GM23338 (cell line): ENCODE results near the gene MTHFD1L. TPM values are rescaled to one million over a fixed set of nuclear protein-coding genes. Genes with fewer than 3 reads are reported as not detected.

Experiments used
- ATAC-seq: fragments of 200-7000 bp; cut with Tn5 transposase; 3 replicates; pipeline ENCODE4 v1.9.1; 2020
- DNase-seq: peaks from one replicate; pipeline ENCODE4 v3.0.0-alpha.2; 2015; ENCODE audit warnings: low spot score
- H2AFZ ChIP-seq: fragments of 200-600 bp; sonication (generic); 2 replicates; pipeline ENCODE4 v1.8.0; 2016; ENCODE audit warnings: antibody characterized with exemption, mild to moderate bottlenecking, moderate library complexity
- H3F3A ChIP-seq: fragments of 200-600 bp; sonication (generic); replicated peaks from 2 replicates; pipeline ENCODE4 v1.8.0; 2017; ENCODE audit warnings: antibody characterized with exemption, mixed run types, low read depth
- H3K27ac ChIP-seq: fragments of 200-600 bp; sonication (generic); 2 replicates; pipeline ENCODE4 v1.6.1; 2016; ENCODE audit warnings: low read depth
- H3K27me3 ChIP-seq: fragments of 200-600 bp; sonication (generic); 2 replicates; pipeline ENCODE4 v1.8.0; 2016; ENCODE audit warnings: mild to moderate bottlenecking, mixed run types, moderate library complexity; ENCODE audit not compliant: insufficient read depth
- H3K36me3 ChIP-seq: fragments of 200-600 bp; sonication (generic); 2 replicates; pipeline ENCODE4 v1.8.0; 2016; ENCODE audit warnings: mild to moderate bottlenecking; ENCODE audit not compliant: insufficient read depth
- H3K4me1 ChIP-seq: fragments of 200-600 bp; sonication (generic); 2 replicates; pipeline ENCODE4 v1.8.0; 2016; ENCODE audit warnings: mild to moderate bottlenecking, moderate library complexity; ENCODE audit not compliant: insufficient read depth
- H3K4me2 ChIP-seq: fragments of 200-600 bp; sonication (generic); 2 replicates; pipeline ENCODE4 v1.7.1; 2017; ENCODE audit warnings: mixed run types
- H3K4me3 ChIP-seq: fragments of 200-600 bp; sonication (generic); 2 replicates; pipeline ENCODE4 v1.6.1; 2016; ENCODE audit warnings: mixed run types
- H3K79me2 ChIP-seq: fragments of 200-600 bp; sonication (generic); replicated peaks from 2 replicates; pipeline ENCODE4 v1.8.0; 2017; ENCODE audit warnings: mild to moderate bottlenecking; ENCODE audit not compliant: insufficient read depth
- H3K9me2 ChIP-seq: fragments of 200-600 bp; sonication (generic); 2 replicates; pipeline ENCODE4 v1.8.0; 2017; ENCODE audit not compliant: insufficient read depth
- H4K20me1 ChIP-seq: fragments of 200-600 bp; sonication (generic); replicated peaks from 2 replicates; pipeline ENCODE4 v1.8.0; 2017; ENCODE audit warnings: mild to moderate bottlenecking; ENCODE audit not compliant: insufficient read depth
- H3K27ac Mint-ChIP-seq: 2 replicates; pipeline ENCODE4 v1.8.0; 2020; ENCODE audit warnings: inconsistent platforms, mild to moderate bottlenecking, moderate library complexity, mixed read lengths
- H3K27me3 Mint-ChIP-seq: 3 replicates; pipeline ENCODE4 v1.8.0; 2022; ENCODE audit warnings: low read depth, mild to moderate bottlenecking, moderate library complexity, mixed read lengths, inconsistent platforms; ENCODE audit not compliant: insufficient read depth, poor library complexity
- H3K36me3 Mint-ChIP-seq: 3 replicates; pipeline ENCODE4 v1.8.0; 2021; ENCODE audit warnings: low read depth, mild to moderate bottlenecking, inconsistent platforms, moderate library complexity, mixed read lengths
- H3K4me1 Mint-ChIP-seq: 3 replicates; pipeline ENCODE4 v1.8.0; 2020; ENCODE audit warnings: mild to moderate bottlenecking, inconsistent platforms, mixed read lengths
- H3K4me3 Mint-ChIP-seq: 3 replicates; pipeline ENCODE4 v1.8.0; 2021; ENCODE audit warnings: moderate library complexity, mild to moderate bottlenecking, inconsistent platforms, mixed read lengths
- H3K9me3 Mint-ChIP-seq: 3 replicates; pipeline ENCODE4 v1.8.0; 2020; ENCODE audit warnings: moderate library complexity, mild to moderate bottlenecking, inconsistent platforms, mixed read lengths
- CREB1 ChIP-seq: fragments of 250-450 bp; sonication (Bioruptor Pico); IDR thresholded peaks from 2 replicates; pipeline ENCODE4 v1.5.0; 2020; ENCODE audit warnings: low read depth, mild to moderate bottlenecking, moderate library complexity
- EZH2 ChIP-seq: fragments of 200-600 bp; sonication (generic); IDR thresholded peaks from one replicate; pipeline ENCODE4 v1.8.0; 2017; ENCODE audit warnings: antibody characterized with exemption, mild to moderate bottlenecking, low read depth; ENCODE audit not compliant: unreplicated experiment
- EZH2phosphoT487 ChIP-seq: fragments of 200-600 bp; sonication (generic); IDR thresholded peaks from one replicate; pipeline ENCODE4 v1.8.1; 2018; ENCODE audit warnings: antibody characterized with exemption; ENCODE audit not compliant: unreplicated experiment
- JUNB ChIP-seq: IDR thresholded peaks from one replicate; pipeline ENCODE4 v1.6.1; 2016; ENCODE audit warnings: antibody characterized with exemption; ENCODE audit not compliant: unreplicated experiment
- NANOG ChIP-seq: IDR thresholded peaks from 2 replicates; pipeline ENCODE4 v1.6.1; 2016; ENCODE audit warnings: antibody characterized with exemption, borderline replicate concordance
- POLR2AphosphoS5 ChIP-seq: IDR thresholded peaks from 2 replicates; pipeline ENCODE4 v1.6.1; 2016; ENCODE audit warnings: antibody characterized with exemption, low read depth
- STAT1 ChIP-seq: IDR thresholded peaks from one replicate; pipeline ENCODE4 v1.6.1; 2016; ENCODE audit warnings: antibody characterized with exemption; ENCODE audit not compliant: unreplicated experiment
- ZNF114 ChIP-seq: fragments of 250-450 bp; sonication (Bioruptor Pico); IDR thresholded peaks from 2 replicates; pipeline ENCODE4 v1.5.0; 2020; ENCODE audit warnings: mild to moderate bottlenecking, moderate library complexity
- ZNF331 ChIP-seq: fragments of 250-450 bp; sonication (Bioruptor Pico); IDR thresholded peaks from 2 replicates; pipeline ENCODE4 v1.5.0; 2020; ENCODE audit warnings: low read depth, mild to moderate bottlenecking, moderate library complexity
- polyA plus RNA-seq: library from polyadenylated mRNA; unstranded; fragments of >200 nt; fragmentation: Nextera tagmentation; extraction: Ambion mirVana; gene quantifications from 2 replicates; pipeline ENCODE4 v1.2.1, GENCODE V29; 2016
- total RNA-seq: library from RNA; depleted of rRNA; stranded (reverse); fragments of >200 nt; shearing (Covaris generic); gene quantifications from 2 replicates; pipeline ENCODE4 v1.2.3, GENCODE V29; 2014
- TF ChIP-seq, protein P1 (sequence below): IDR thresholded peaks from one replicate; pipeline ENCODE4 v1.6.1; 2018; ENCODE audit warnings: antibody characterized with exemption; ENCODE audit not compliant: unreplicated experiment
- TF ChIP-seq, protein P2 (sequence below), 2 experiments: fragments of 200-600 bp in 1 of 2; sonication (generic) in 1 of 2; conservative IDR thresholded peaks; 2 replicates each; pipeline versions ENCODE4 v1.5.1 to v1.6.1; 2016 to 2017; ENCODE audit warnings: antibody characterized with exemption in 2 of 2, low read depth in 2 of 2, mild to moderate bottlenecking in 2 of 2, moderate library complexity in 1 of 2
- TF ChIP-seq, protein P3 (sequence below): IDR thresholded peaks from 2 replicates; pipeline ENCODE4 v1.6.1; 2016; ENCODE audit warnings: antibody characterized with exemption
- TF ChIP-seq, protein P4 (sequence below): fragments of 250-450 bp; sonication (Bioruptor Pico); IDR thresholded peaks from 2 replicates; pipeline ENCODE4 v1.5.0; 2020; ENCODE audit warnings: mild to moderate bottlenecking, moderate library complexity

MTHFD1L gene
- total and polyA plus RNA-seq, 2 experiments from 2014 or later: 53.2 to 66.8 TPM

DNA sequence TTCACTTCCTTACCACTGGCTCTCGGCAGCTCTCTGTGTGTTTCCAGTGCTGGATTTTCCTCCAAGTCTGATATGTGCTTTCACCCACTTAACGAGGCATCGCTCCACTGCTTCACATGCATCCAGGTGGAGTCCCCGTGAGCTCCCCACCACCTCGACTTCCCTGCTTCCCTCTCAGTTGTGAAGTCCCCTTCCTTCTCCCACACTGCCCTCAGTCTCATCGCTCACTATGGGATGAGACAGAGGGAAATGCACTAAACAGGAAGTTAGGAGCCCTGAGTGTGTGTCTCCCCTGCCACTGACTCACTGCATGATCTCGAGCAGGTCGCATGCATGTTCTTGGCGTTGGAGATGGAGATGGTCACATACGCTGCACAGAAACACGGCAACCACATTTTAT is 84.0 kb downstream of the MTHFD1L start:
- no peak overlapping the region for H3K27ac Mint-ChIP-seq
- Histone ChIP-seq H3K36me3 (peaks cover 52% of the 10 kb centered on the region), H3K27me3 (no peaks in the 10 kb centered on the region), H3F3A (no peaks in the 10 kb centered on the region), H3K27ac (no peak overlapping the region), H2AFZ (no peak overlapping the region), H3K4me2 (no peak overlapping the region), H3K9me2 (no peaks in the 10 kb centered on the region), H3K4me3 (no peak overlapping the region), H3K79me2 (no peaks in the 10 kb centered on the region), H3K4me1 (no peaks in the 10 kb centered on the region), H4K20me1 (peaks cover 6% of the 10 kb centered on the region; the same call in 1 of the 2 replicates)
- no peaks in the 10 kb centered on the region for H3K4me1 Mint-ChIP-seq
- H3K27me3 Mint-ChIP-seq: peaks cover 8% of the 10 kb centered on the region
- DNase-seq (no peak), ATAC-seq (no peak)
- no peak overlapping the region for H3K4me3 Mint-ChIP-seq
- peaks cover 76% of the 10 kb centered on the region for H3K36me3 Mint-ChIP-seq
- TF ChIP-seq, protein P1, sequence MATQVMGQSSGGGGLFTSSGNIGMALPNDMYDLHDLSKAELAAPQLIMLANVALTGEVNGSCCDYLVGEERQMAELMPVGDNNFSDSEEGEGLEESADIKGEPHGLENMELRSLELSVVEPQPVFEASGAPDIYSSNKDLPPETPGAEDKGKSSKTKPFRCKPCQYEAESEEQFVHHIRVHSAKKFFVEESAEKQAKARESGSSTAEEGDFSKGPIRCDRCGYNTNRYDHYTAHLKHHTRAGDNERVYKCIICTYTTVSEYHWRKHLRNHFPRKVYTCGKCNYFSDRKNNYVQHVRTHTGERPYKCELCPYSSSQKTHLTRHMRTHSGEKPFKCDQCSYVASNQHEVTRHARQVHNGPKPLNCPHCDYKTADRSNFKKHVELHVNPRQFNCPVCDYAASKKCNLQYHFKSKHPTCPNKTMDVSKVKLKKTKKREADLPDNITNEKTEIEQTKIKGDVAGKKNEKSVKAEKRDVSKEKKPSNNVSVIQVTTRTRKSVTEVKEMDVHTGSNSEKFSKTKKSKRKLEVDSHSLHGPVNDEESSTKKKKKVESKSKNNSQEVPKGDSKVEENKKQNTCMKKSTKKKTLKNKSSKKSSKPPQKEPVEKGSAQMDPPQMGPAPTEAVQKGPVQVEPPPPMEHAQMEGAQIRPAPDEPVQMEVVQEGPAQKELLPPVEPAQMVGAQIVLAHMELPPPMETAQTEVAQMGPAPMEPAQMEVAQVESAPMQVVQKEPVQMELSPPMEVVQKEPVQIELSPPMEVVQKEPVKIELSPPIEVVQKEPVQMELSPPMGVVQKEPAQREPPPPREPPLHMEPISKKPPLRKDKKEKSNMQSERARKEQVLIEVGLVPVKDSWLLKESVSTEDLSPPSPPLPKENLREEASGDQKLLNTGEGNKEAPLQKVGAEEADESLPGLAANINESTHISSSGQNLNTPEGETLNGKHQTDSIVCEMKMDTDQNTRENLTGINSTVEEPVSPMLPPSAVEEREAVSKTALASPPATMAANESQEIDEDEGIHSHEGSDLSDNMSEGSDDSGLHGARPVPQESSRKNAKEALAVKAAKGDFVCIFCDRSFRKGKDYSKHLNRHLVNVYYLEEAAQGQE: no peak
- no peak for TF ChIP-seq ZNF331 (CRISPR knock-in tag)
- no peak for TF ChIP-seq POLR2AphosphoS5
- TF ChIP-seq EZH2phosphoT487: no peak
- no peak for TF ChIP-seq ZNF114 (CRISPR knock-in tag)
- TF ChIP-seq, protein P2, sequence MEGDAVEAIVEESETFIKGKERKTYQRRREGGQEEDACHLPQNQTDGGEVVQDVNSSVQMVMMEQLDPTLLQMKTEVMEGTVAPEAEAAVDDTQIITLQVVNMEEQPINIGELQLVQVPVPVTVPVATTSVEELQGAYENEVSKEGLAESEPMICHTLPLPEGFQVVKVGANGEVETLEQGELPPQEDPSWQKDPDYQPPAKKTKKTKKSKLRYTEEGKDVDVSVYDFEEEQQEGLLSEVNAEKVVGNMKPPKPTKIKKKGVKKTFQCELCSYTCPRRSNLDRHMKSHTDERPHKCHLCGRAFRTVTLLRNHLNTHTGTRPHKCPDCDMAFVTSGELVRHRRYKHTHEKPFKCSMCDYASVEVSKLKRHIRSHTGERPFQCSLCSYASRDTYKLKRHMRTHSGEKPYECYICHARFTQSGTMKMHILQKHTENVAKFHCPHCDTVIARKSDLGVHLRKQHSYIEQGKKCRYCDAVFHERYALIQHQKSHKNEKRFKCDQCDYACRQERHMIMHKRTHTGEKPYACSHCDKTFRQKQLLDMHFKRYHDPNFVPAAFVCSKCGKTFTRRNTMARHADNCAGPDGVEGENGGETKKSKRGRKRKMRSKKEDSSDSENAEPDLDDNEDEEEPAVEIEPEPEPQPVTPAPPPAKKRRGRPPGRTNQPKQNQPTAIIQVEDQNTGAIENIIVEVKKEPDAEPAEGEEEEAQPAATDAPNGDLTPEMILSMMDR (conservative IDR thresholded peaks at IDR 0.05; ENCODE audit: low read depth in 2 of 2): no peak
- TF ChIP-seq, protein P3, sequence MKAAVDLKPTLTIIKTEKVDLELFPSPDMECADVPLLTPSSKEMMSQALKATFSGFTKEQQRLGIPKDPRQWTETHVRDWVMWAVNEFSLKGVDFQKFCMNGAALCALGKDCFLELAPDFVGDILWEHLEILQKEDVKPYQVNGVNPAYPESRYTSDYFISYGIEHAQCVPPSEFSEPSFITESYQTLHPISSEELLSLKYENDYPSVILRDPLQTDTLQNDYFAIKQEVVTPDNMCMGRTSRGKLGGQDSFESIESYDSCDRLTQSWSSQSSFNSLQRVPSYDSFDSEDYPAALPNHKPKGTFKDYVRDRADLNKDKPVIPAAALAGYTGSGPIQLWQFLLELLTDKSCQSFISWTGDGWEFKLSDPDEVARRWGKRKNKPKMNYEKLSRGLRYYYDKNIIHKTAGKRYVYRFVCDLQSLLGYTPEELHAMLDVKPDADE: no peak
- no peak for TF ChIP-seq EZH2
- no peak for TF ChIP-seq CREB1
- no peak for TF ChIP-seq JUNB
- TF ChIP-seq, protein P4, sequence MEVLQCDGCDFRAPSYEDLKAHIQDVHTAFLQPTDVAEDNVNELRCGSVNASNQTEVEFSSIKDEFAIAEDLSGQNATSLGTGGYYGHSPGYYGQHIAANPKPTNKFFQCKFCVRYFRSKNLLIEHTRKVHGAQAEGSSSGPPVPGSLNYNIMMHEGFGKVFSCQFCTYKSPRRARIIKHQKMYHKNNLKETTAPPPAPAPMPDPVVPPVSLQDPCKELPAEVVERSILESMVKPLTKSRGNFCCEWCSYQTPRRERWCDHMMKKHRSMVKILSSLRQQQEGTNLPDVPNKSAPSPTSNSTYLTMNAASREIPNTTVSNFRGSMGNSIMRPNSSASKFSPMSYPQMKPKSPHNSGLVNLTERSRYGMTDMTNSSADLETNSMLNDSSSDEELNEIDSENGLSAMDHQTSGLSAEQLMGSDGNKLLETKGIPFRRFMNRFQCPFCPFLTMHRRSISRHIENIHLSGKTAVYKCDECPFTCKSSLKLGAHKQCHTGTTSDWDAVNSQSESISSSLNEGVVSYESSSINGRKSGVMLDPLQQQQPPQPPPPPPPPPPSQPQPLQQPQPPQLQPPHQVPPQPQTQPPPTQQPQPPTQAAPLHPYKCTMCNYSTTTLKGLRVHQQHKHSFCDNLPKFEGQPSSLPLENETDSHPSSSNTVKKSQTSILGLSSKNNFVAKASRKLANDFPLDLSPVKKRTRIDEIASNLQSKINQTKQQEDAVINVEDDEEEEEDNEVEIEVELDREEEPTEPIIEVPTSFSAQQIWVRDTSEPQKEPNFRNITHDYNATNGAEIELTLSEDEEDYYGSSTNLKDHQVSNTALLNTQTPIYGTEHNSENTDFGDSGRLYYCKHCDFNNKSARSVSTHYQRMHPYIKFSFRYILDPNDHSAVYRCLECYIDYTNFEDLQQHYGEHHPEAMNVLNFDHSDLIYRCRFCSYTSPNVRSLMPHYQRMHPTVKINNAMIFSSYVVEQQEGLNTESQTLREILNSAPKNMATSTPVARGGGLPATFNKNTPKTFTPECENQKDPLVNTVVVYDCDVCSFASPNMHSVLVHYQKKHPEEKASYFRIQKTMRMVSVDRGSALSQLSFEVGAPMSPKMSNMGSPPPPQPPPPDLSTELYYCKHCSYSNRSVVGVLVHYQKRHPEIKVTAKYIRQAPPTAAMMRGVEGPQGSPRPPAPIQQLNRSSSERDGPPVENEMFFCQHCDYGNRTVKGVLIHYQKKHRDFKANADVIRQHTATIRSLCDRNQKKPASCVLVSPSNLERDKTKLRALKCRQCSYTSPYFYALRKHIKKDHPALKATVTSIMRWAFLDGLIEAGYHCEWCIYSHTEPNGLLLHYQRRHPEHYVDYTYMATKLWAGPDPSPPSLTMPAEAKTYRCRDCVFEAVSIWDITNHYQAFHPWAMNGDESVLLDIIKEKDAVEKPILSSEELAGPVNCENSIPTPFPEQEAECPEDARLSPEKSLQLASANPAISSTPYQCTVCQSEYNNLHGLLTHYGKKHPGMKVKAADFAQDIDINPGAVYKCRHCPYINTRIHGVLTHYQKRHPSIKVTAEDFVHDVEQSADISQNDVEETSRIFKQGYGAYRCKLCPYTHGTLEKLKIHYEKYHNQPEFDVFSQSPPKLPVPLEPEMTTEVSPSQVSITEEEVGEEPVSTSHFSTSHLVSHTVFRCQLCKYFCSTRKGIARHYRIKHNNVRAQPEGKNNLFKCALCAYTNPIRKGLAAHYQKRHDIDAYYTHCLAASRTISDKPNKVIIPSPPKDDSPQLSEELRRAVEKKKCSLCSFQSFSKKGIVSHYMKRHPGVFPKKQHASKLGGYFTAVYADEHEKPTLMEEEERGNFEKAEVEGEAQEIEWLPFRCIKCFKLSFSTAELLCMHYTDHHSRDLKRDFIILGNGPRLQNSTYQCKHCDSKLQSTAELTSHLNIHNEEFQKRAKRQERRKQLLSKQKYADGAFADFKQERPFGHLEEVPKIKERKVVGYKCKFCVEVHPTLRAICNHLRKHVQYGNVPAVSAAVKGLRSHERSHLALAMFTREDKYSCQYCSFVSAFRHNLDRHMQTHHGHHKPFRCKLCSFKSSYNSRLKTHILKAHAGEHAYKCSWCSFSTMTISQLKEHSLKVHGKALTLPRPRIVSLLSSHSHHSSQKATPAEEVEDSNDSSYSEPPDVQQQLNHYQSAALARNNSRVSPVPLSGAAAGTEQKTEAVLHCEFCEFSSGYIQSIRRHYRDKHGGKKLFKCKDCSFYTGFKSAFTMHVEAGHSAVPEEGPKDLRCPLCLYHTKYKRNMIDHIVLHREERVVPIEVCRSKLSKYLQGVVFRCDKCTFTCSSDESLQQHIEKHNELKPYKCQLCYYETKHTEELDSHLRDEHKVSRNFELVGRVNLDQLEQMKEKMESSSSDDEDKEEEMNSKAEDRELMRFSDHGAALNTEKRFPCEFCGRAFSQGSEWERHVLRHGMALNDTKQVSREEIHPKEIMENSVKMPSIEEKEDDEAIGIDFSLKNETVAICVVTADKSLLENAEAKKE: no peak
- no peak for TF ChIP-seq STAT1
- no peak for TF ChIP-seq NANOG
- H3K9me3 Mint-ChIP-seq: no peaks in the 10 kb centered on the region
